DND-41 (cell line): ENCODE data around the gene SCNN1B.

Experiments
- ATAC-seq: fragments of 200-7000 bp; cut with Tn5 transposase; 3 replicates; pipeline ENCODE4 v1.9.1; 2021; ENCODE audit warnings: low read depth; ENCODE audit not compliant: insufficient read depth
- DNase-seq: peaks from one replicate; pipeline ENCODE4 v3.0.0-alpha.2; 2020
- H2AFZ ChIP-seq: 2 replicates; pipeline ENCODE4 v1.6.0; 2012; ENCODE audit warnings: low read depth, low read length
- H3K27ac ChIP-seq: 2 replicates; pipeline ENCODE4 v1.5.1; 2012; ENCODE audit warnings: low read length, inconsistent platforms
- H3K27me3 ChIP-seq: fragments of 200-600 bp; sonication (generic); 2 replicates; pipeline ENCODE4 v1.6.0; 2012; ENCODE audit warnings: low read length, mild to moderate bottlenecking, inconsistent platforms; ENCODE audit not compliant: insufficient read depth, poor library complexity
- H3K36me3 ChIP-seq: 2 replicates; pipeline ENCODE4 v1.5.1; 2012; ENCODE audit warnings: low read length, inconsistent platforms; ENCODE audit not compliant: insufficient read depth
- H3K4me1 ChIP-seq: 2 replicates; pipeline ENCODE4 v1.5.1; 2012; ENCODE audit warnings: mild to moderate bottlenecking, low read length; ENCODE audit not compliant: insufficient read depth
- H3K4me2 ChIP-seq: 2 replicates; pipeline ENCODE4 v1.6.0; 2012; ENCODE audit warnings: mild to moderate bottlenecking, moderate library complexity, low read length, inconsistent platforms; ENCODE audit not compliant: insufficient read depth
- H3K4me3 ChIP-seq, 2 experiments: fragments of 200-600 bp in 1 of 2; shearing (Covaris generic) in 1 of 2; 2 replicates each; pipeline ENCODE4 v1.5.1; 2012 to 2016; ENCODE audit warnings: inconsistent platforms in 2 of 2, low read length in 2 of 2, mild to moderate bottlenecking in 2 of 2, low read depth in 1 of 2, moderate library complexity in 1 of 2
- H3K79me2 ChIP-seq: 2 replicates; pipeline ENCODE4 v1.6.0; 2012; ENCODE audit warnings: low read length, inconsistent platforms; ENCODE audit not compliant: insufficient read depth
- H3K9ac ChIP-seq: 2 replicates; pipeline ENCODE4 v1.6.0; 2012; ENCODE audit warnings: low read depth, mild to moderate bottlenecking, inconsistent platforms, low read length, moderate library complexity
- H3K9me3 ChIP-seq: 2 replicates; pipeline ENCODE4 v1.5.1; 2012; ENCODE audit warnings: low read length, moderate library complexity, mild to moderate bottlenecking, inconsistent platforms; ENCODE audit not compliant: insufficient read depth, severe bottlenecking
- H4K20me1 ChIP-seq: 2 replicates; pipeline ENCODE4 v1.6.0; 2012; ENCODE audit warnings: low read length; ENCODE audit not compliant: insufficient read depth
- CTCF ChIP-seq: IDR thresholded peaks from 2 replicates; pipeline ENCODE4 v1.5.1; 2012; ENCODE audit warnings: borderline replicate concordance, low read length, moderate library complexity, mild to moderate bottlenecking; ENCODE audit not compliant: poor library complexity, severe bottlenecking; ENCODE audit errors: extremely low read depth
- EZH2 ChIP-seq: IDR thresholded peaks from 3 replicates; pipeline ENCODE4 v1.6.1; 2012; ENCODE audit warnings: borderline replicate concordance, low read depth, mild to moderate bottlenecking, moderate library complexity, low read length, inconsistent platforms; ENCODE audit not compliant: severe bottlenecking

The SCNN1B gene

GRCh38 chr16:23392223-23392600 lies 90.1 kb downstream of the SCNN1B start:
- Histone ChIP-seq H3K9me3 (no peaks in the 10 kb centered on the region), H4K20me1 (no peaks in the 10 kb centered on the region)
- DNase-seq, result no peak

GRCh38 chr16:23394141-23394831 lies 92.2 kb downstream of the SCNN1B start:
- no peaks in the 10 kb centered on the region for H3K9me3 ChIP-seq
- no peak overlapping the region for H2AFZ ChIP-seq
- no peak overlapping the region for H3K4me2 ChIP-seq
- no peaks in the 10 kb centered on the region for H4K20me1 ChIP-seq
- no peak overlapping the region for H3K9ac ChIP-seq
- H3K36me3 ChIP-seq, result peaks cover 71% of the 10 kb centered on the region
- no peak overlapping the region for H3K27ac ChIP-seq
- no peak for ATAC-seq
- TF ChIP-seq EZH2, result no peak
- TF ChIP-seq CTCF, result no peak
- H3K4me1 ChIP-seq, result no peaks in the 10 kb centered on the region
- no peak for DNase-seq
- no peaks in the 10 kb centered on the region for H3K79me2 ChIP-seq
- H3K27me3 ChIP-seq, result no peaks in the 10 kb centered on the region
- H3K4me3 ChIP-seq, result no peak overlapping the region

More at GRCh38 chr16:23392223-23392600, 90.1 kb downstream of the SCNN1B start:
- Histone ChIP-seq H3K36me3 (peaks cover 63% of the 10 kb centered on the region), H3K4me2 (no peak overlapping the region), H3K4me3 (no peak overlapping the region), H3K27me3 (no peaks in the 10 kb centered on the region), H3K79me2 (no peaks in the 10 kb centered on the region), H3K9ac (no peak overlapping the region), H2AFZ (no peak overlapping the region), H3K4me1 (no peaks in the 10 kb centered on the region), H3K27ac (no peak overlapping the region)
- TF ChIP-seq EZH2, result no peak
- no peak for TF ChIP-seq CTCF
- no peak for ATAC-seq

GRCh38 chr16:23395732-23396131 lies 93.6 kb downstream of the SCNN1B start:
- H3K27me3 ChIP-seq, result no peaks in the 10 kb centered on the region
- no peak overlapping the region for H3K9ac ChIP-seq
- ATAC-seq (no peak), DNase-seq (no peak)
- H3K9me3 ChIP-seq, result no peaks in the 10 kb centered on the region
- no peaks in the 10 kb centered on the region for H3K4me1 ChIP-seq
- H3K4me3 ChIP-seq, result no peak overlapping the region
- H2AFZ ChIP-seq, result no peak overlapping the region
- no peak overlapping the region for H3K4me2 ChIP-seq
- H3K36me3 ChIP-seq, result peaks cover 69% of the 10 kb centered on the region
- TF ChIP-seq EZH2 (no peak), CTCF (no peak)
- H4K20me1 ChIP-seq, result no peaks in the 10 kb centered on the region
- H3K27ac ChIP-seq, result no peak overlapping the region
- no peaks in the 10 kb centered on the region for H3K79me2 ChIP-seq
